Neutrophil (primary cell): ENCODE measurements around the gene RELA.
"Not testable (repeated sequence)": the region's sequence is repeated elsewhere in the genome, so short reads cannot be mapped to it uniquely, and the experiment has no call there.

ENCODE experiments used
- H3K27ac ChIP-seq: fragments of 200-600 bp; sonication (generic); 2 replicates; pipeline ENCODE4 v1.5.1; 2016; ENCODE audit warnings: mild to moderate bottlenecking, moderate library complexity
- H3K27me3 ChIP-seq: fragments of 200-600 bp; sonication (generic); 2 replicates; pipeline ENCODE4 v1.6.0; 2016; ENCODE audit warnings: mild to moderate bottlenecking
- H3K36me3 ChIP-seq: fragments of 200-600 bp; sonication (generic); 2 replicates; pipeline ENCODE4 v1.5.1; 2017
- H3K4me1 ChIP-seq, 2 experiments: fragments of 200-600 bp in 1 of 2; sonication (generic) in 1 of 2; 1 replicate in 1 of 2; 2 replicates in 1 of 2; pipeline versions ENCODE4 v1.5.1 to v1.6.1; 2013 to 2016; ENCODE audit warnings: low read depth in 1 of 2, low read length in 1 of 2, mild to moderate bottlenecking in 1 of 2, moderate library complexity in 1 of 2; ENCODE audit not compliant: control insufficient read depth in 1 of 2, insufficient read depth in 1 of 2
- H3K4me3 ChIP-seq, 2 experiments: fragments of 200-600 bp in 1 of 2; sonication (generic) in 1 of 2; 1 replicate in 1 of 2; 2 replicates in 1 of 2; pipeline ENCODE4 v1.5.1; 2013 to 2016; ENCODE audit warnings: low read depth in 1 of 2, low read length in 1 of 2, mild to moderate bottlenecking in 1 of 2, moderate library complexity in 1 of 2
- H3K9me3 ChIP-seq: fragments of 200-600 bp; sonication (generic); 2 replicates; pipeline ENCODE4 v1.5.1; 2016
- CTCF ChIP-seq: fragments of 200-600 bp; sonication (generic); IDR thresholded peaks from 2 replicates; pipeline ENCODE4 v1.5.1; 2016; ENCODE audit warnings: antibody characterized with exemption

The RELA gene

GRCh38 chr11:65696802-65697552 is 34.3 kb upstream of the RELA start:
- no peak for TF ChIP-seq CTCF
- H3K4me1 ChIP-seq: no peaks in the 10 kb centered on the region
- H3K9me3 ChIP-seq: no peaks in the 10 kb centered on the region
- H3K27ac ChIP-seq: no peak overlapping the region
- no peaks in the 10 kb centered on the region for H3K36me3 ChIP-seq
- H3K27me3 ChIP-seq: no peaks in the 10 kb centered on the region
- no peak overlapping the region for H3K4me3 ChIP-seq

DNA sequence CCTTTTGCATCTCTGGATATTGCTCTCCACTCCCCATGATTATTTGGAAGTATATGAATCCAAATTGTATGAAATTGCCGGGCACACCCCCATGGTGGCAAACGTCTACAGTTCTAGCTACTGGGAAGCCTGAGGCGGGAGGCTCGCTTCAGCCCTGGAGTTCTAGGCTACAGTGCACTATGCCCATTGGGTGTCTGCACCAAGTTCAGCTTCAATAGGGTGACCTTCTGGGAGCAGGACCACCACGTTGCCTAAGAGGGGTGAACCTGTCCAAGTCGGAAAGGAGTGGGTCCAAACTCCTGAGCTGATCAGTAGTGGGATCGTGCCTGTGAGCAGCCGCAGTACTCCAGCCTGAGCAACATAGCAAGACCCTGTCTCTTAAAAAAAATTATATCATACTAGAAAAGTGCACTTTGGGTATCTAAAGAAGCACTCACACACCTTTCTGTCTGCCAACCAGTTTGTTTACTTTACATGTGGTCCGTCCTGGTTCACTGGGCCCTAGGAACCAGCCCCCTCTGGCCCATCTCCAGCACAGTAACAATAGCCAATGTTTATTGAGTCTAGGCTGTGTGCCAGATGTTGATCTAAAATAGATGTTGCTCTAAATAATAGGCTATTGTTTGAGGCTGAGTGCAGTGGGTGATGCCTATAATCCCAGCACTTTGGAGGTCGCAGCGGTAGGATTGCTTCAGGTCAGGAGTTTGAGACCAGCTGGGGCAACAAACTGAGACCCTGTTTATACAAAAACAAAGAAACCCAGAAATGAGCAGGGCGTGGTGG is 32.9 kb upstream of the RELA start:
- Histone ChIP-seq H3K27me3 (no peaks in the 10 kb centered on the region), H3K4me1 (no peaks in the 10 kb centered on the region), H3K27ac (no peak overlapping the region), H3K36me3 (no peaks in the 10 kb centered on the region), H3K9me3 (no peaks in the 10 kb centered on the region), H3K4me3 (no peak overlapping the region)
- TF ChIP-seq CTCF: no peak

DNA sequence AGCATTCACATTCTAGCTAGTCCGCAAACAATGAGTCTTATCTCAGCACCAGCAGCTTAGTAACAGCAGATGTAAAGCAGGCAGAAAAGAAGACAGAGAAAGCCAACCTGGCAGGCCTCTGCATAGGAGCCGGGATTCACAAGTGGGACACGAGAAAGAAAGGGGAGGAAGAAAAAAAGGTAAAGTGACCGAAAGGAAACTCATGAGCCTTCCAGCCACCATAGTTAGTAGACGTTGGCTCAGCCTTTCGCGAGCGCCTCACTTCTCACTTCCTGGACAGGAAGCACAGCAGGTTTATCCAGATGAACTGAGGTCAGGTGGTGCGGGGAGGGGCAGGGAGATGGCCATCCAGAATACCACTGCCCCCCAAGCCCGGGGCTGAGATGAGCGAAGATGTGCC is 29.7 kb upstream of the RELA start:
- no peaks in the 10 kb centered on the region for H3K36me3 ChIP-seq
- no peaks in the 10 kb centered on the region for H3K4me1 ChIP-seq
- no peaks in the 10 kb centered on the region for H3K9me3 ChIP-seq
- no peaks in the 10 kb centered on the region for H3K27me3 ChIP-seq
- no peak for TF ChIP-seq CTCF
- H3K4me3 ChIP-seq: no peak overlapping the region
- H3K27ac ChIP-seq: no peak overlapping the region

- H3K9me3 ChIP-seq, H3K4me1 ChIP-seq, H3K4me3 ChIP-seq, H3K36me3 ChIP-seq, H3K27me3 ChIP-seq, H3K27ac ChIP-seq: not testable (repeated sequence)
Observed at GRCh38 chr11:65691847-65692246, 29.1 kb upstream of the RELA start.

GRCh38 chr11:65685981-65686380 is 23.3 kb upstream of the RELA start:
- Histone ChIP-seq H3K27ac (no peak overlapping the region), H3K9me3 (no peaks in the 10 kb centered on the region), H3K36me3 (no peaks in the 10 kb centered on the region), H3K4me1 (no peaks in the 10 kb centered on the region), H3K4me3 (no peak overlapping the region), H3K27me3 (no peaks in the 10 kb centered on the region)
- no peak for TF ChIP-seq CTCF

DNA sequence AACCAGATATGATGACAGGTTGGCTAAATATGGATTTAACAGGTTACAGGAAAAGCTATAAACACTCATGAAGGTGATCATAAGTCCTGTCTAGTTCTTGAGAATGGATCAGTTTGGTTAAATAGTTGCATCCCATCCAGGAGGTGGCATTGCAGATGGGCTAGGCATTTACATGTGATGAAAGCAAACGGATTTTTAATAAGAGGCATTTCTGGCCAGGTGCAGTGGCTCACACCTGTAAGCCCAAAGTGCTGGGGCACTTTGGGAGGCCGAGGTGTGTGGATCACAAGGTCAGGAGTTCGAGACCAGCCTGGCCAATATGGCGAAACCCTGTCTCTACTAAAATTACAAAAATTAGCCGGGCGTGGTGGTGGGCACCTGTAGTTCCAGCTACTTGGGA is 20.8 kb upstream of the RELA start:
- H3K4me3 ChIP-seq, H3K27ac ChIP-seq, H3K9me3 ChIP-seq, H3K36me3 ChIP-seq, H3K4me1 ChIP-seq, H3K27me3 ChIP-seq: not testable (repeated sequence)
